Karpas-422 (cell line): ENCODE results near the gene HDAC4. TPM values are rescaled to one million over a fixed set of nuclear protein-coding genes. Genes with fewer than 3 reads are reported as not detected.

ENCODE experiments used
- DNase-seq: peaks from one replicate; pipeline ENCODE4 v3.0.0-alpha.2; 2015
- H2AFZ ChIP-seq: fragments of 200-600 bp; sonication (generic); 2 replicates; pipeline ENCODE4 v1.6.1; 2014; ENCODE audit warnings: antibody characterized with exemption, low read length, mixed read lengths
- H3K27ac ChIP-seq: fragments of 200-600 bp; sonication (generic); 2 replicates; pipeline ENCODE4 v1.5.1; 2014; ENCODE audit warnings: mild to moderate bottlenecking, low read length, moderate library complexity
- H3K27me3 ChIP-seq: fragments of 200-600 bp; sonication (generic); 2 replicates; pipeline ENCODE4 v1.6.1; 2014; ENCODE audit warnings: low read length, mixed read lengths
- H3K36me3 ChIP-seq: fragments of 200-600 bp; sonication (generic); 2 replicates; pipeline ENCODE4 v1.6.1; 2014; ENCODE audit warnings: low read length, mixed read lengths; ENCODE audit not compliant: insufficient read depth
- H3K4me1 ChIP-seq: fragments of 200-600 bp; sonication (generic); 2 replicates; pipeline ENCODE4 v1.6.1; 2014; ENCODE audit warnings: mild to moderate bottlenecking, low read length, mixed read lengths
- H3K4me2 ChIP-seq: fragments of 200-600 bp; sonication (generic); 2 replicates; pipeline ENCODE4 v1.6.1; 2014; ENCODE audit warnings: low read length, low read depth, mild to moderate bottlenecking; ENCODE audit not compliant: poor library complexity, severe bottlenecking
- H3K4me3 ChIP-seq: fragments of 200-600 bp; sonication (generic); 2 replicates; pipeline ENCODE4 v1.5.1; 2014; ENCODE audit warnings: mild to moderate bottlenecking, antibody characterized with exemption, low read length, mixed read lengths
- H3K79me2 ChIP-seq: fragments of 200-600 bp; sonication (generic); 2 replicates; pipeline ENCODE4 v1.6.1; 2014; ENCODE audit warnings: mild to moderate bottlenecking, low read length, mixed read lengths
- H3K9ac ChIP-seq: fragments of 200-600 bp; sonication (generic); 2 replicates; pipeline ENCODE4 v1.6.0; 2014; ENCODE audit warnings: low read length
- H3K9me2 ChIP-seq: fragments of 200-600 bp; sonication (generic), shearing (Covaris generic); replicated peaks from 2 replicates; pipeline ENCODE4 v1.6.0; 2014; ENCODE audit warnings: mild to moderate bottlenecking, low read length, moderate library complexity; ENCODE audit not compliant: insufficient read depth
- H3K9me3 ChIP-seq: fragments of 300-700, 200-600 bp; sonication (generic); 2 replicates; pipeline ENCODE4 v1.6.1; 2014; ENCODE audit warnings: low read length, mixed read lengths
- H4K20me1 ChIP-seq: fragments of 200-600 bp; sonication (generic); 2 replicates; pipeline ENCODE4 v1.6.1; 2014; ENCODE audit warnings: mild to moderate bottlenecking, antibody characterized with exemption, low read length, low read depth; ENCODE audit not compliant: insufficient read depth
- total RNA-seq: library from RNA; depleted of rRNA; stranded (reverse); fragments of >200 nt; shearing (Covaris generic); gene quantifications from 2 replicates; pipeline ENCODE4 v1.2.3, GENCODE V29; 2014; ENCODE audit warnings: low replicate concordance

The HDAC4 gene
- total RNA-seq, 1 experiment from 2014 or later, result 8.5 TPM

DNA sequence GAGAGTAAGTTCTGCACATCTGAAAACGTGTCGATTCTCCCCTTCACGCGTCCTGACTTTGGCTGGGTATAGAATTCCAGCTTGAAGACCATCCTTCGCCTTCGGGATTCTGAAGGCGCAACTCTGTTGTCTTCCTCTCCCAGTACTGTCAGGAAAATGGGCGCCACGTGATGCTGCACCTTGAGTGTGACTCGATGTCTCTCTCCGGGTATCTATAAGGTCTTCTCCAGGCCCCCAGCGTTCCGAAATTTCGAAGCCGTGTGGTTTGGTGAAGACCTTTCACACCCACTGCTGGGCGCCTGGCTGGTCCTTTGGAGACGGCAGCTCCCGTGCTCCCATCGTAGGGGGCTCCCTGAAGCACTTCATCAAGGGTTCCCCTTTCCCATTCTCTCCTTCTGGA lies 203.7 kb downstream of the HDAC4 start:
- H3K79me2 ChIP-seq, result no peaks in the 10 kb centered on the region
- DNase-seq, result no peak
- H4K20me1 ChIP-seq, result no peaks in the 10 kb centered on the region

DNA sequence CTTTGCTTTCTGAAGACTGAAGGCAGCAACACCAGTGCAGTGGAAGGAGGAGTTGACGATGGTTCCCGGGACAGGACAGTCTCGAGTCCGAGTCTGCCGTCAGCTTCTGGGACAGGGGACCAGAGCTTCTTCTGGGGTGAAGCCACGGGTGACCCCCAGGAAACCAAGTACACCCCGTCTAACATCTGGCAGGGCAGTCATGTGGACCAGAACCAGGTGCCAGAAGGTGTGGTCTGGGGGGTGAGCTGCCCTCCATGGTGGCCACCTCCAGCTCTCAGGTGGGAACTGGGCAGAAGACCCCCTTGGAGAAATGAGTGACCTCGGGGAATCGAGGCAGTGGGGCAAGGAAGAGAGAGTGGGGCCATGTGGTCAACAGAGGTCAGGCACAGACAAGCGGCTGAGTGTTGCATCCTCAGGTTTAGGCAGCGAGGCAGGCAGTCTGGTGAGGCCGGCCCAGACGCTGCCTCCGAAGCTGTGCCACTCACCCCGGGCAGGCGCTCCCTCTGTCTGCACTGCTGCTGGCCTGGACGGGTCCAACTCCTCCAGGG lies 204.3 kb downstream of the HDAC4 start:
- Histone ChIP-seq H2AFZ (no peak overlapping the region), H3K27me3 (no peaks in the 10 kb centered on the region), H4K20me1 (no peaks in the 10 kb centered on the region), H3K9me3 (no peaks in the 10 kb centered on the region), H3K79me2 (no peaks in the 10 kb centered on the region), H3K27ac (no peak overlapping the region), H3K4me2 (no peak overlapping the region), H3K36me3 (no peaks in the 10 kb centered on the region), H3K9me2 (no peaks in the 10 kb centered on the region), H3K4me1 (no peaks in the 10 kb centered on the region), H3K4me3 (no peak overlapping the region), H3K9ac (no peak overlapping the region)
- DNase-seq, result no peak

More for the DNA sequence above, 203.7 kb downstream of the HDAC4 start:
- H3K4me3 ChIP-seq, result no peak overlapping the region
- H3K4me2 ChIP-seq, result no peak overlapping the region
- H2AFZ ChIP-seq, result no peak overlapping the region
- H3K27me3 ChIP-seq, result no peaks in the 10 kb centered on the region
- H3K27ac ChIP-seq, result no peak overlapping the region
- H3K9me2 ChIP-seq, result no peaks in the 10 kb centered on the region
- no peaks in the 10 kb centered on the region for H3K4me1 ChIP-seq
- H3K9ac ChIP-seq, result no peak overlapping the region
- no peaks in the 10 kb centered on the region for H3K36me3 ChIP-seq
- no peaks in the 10 kb centered on the region for H3K9me3 ChIP-seq

DNA sequence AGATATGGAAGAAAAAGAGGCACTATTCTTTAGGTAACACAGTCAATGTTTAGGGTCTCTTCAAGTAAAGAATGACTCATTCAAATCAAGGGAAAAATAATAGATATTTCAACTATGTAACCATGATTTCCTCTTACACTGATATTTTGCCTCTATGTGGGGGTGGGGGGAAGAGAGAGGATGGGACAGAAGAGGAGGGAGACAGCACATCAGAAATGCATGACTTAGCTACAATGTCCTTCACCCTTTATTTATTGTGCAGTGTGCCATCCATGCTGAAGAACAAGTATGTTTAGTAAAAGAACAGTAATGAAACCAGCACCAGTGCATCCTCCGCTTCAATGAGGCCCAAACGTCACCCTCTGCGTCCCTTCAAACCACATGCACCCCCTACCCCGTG lies 204.8 kb downstream of the HDAC4 start:
- Histone ChIP-seq H3K4me2 (no peak overlapping the region), H3K27me3 (no peaks in the 10 kb centered on the region), H3K79me2 (no peaks in the 10 kb centered on the region), H2AFZ (no peak overlapping the region), H4K20me1 (no peaks in the 10 kb centered on the region), H3K4me3 (no peak overlapping the region), H3K9ac (no peak overlapping the region), H3K9me3 (no peaks in the 10 kb centered on the region), H3K36me3 (no peaks in the 10 kb centered on the region), H3K27ac (no peak overlapping the region), H3K4me1 (no peaks in the 10 kb centered on the region), H3K9me2 (no peaks in the 10 kb centered on the region)
- DNase-seq, result no peak

DNA sequence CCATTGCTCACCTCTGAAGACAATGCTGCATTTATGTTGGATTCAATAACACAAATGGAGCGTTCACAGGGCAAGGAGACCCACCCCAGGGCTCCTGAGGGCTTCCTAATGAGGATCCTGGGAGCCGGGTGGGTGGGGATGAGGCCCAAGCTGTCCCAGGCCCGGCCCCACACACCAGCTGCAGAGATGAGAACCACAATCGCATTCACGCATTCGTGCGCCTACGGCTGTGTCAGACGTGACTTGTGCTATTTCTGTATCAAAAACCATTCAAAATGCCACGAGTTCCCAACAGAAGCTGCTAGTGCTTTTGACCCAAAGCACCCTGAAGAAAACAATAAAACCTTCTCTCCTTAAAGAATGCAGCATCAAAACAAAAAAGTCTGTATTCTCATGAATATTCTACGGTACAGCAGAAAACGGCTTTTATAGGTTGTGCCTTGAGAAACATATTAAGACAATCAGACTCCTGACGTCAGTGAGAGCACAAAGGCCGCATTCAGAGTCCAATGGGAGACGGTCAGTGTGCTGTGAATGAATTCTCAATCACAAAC lies 205.4 kb downstream of the HDAC4 start:
- H3K27ac ChIP-seq, result no peak overlapping the region
- no peak overlapping the region for H2AFZ ChIP-seq
- H3K4me2 ChIP-seq, result no peak overlapping the region
- no peaks in the 10 kb centered on the region for H3K36me3 ChIP-seq
- H3K4me3 ChIP-seq, result no peak overlapping the region
- H3K9me2 ChIP-seq, result no peaks in the 10 kb centered on the region
- no peaks in the 10 kb centered on the region for H3K9me3 ChIP-seq
- H3K27me3 ChIP-seq, result no peaks in the 10 kb centered on the region
- no peak for DNase-seq
- no peaks in the 10 kb centered on the region for H3K79me2 ChIP-seq
- H4K20me1 ChIP-seq, result no peaks in the 10 kb centered on the region
- H3K4me1 ChIP-seq, result no peaks in the 10 kb centered on the region
- H3K9ac ChIP-seq, result no peak overlapping the region

DNA sequence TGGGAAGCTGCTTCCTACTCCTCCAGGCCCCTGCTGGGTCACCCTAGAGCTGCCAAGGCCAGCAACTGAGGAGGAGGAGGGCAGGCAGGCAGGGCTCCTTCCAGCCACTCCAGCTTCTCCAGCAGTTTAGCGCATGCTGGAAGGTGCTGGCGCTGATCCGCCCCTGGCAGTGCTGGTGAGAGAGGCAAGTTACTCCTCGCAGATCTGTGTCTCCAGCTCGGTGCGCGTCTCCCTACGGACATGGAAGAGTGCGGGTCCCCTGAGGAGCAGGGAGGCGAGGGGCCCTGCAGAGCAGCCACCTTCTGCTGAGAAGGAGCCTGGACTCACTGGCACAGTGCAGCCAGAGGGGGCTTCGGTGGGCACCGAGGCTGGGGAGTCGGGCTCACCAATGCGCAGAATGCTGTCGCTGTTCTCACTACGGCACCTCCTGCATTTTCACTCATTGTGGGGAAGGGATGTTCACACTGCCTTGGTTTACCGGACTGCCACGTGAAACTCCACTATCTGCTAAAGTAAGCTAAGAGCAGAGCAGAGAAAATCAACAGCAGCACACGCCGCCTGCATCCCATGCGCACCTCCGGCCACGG lies 206.0 kb downstream of the HDAC4 start:
- no peaks in the 10 kb centered on the region for H3K36me3 ChIP-seq
- no peaks in the 10 kb centered on the region for H3K4me1 ChIP-seq
- H2AFZ ChIP-seq, result no peak overlapping the region
- no peak overlapping the region for H3K4me3 ChIP-seq
- H3K27ac ChIP-seq, result no peak overlapping the region
- no peak overlapping the region for H3K9ac ChIP-seq
- H3K9me3 ChIP-seq, result no peaks in the 10 kb centered on the region
- H3K4me2 ChIP-seq, result no peak overlapping the region
- no peaks in the 10 kb centered on the region for H3K9me2 ChIP-seq
- H4K20me1 ChIP-seq, result no peaks in the 10 kb centered on the region
- H3K27me3 ChIP-seq, result no peaks in the 10 kb centered on the region
- no peaks in the 10 kb centered on the region for H3K79me2 ChIP-seq
- no peak for DNase-seq

DNA sequence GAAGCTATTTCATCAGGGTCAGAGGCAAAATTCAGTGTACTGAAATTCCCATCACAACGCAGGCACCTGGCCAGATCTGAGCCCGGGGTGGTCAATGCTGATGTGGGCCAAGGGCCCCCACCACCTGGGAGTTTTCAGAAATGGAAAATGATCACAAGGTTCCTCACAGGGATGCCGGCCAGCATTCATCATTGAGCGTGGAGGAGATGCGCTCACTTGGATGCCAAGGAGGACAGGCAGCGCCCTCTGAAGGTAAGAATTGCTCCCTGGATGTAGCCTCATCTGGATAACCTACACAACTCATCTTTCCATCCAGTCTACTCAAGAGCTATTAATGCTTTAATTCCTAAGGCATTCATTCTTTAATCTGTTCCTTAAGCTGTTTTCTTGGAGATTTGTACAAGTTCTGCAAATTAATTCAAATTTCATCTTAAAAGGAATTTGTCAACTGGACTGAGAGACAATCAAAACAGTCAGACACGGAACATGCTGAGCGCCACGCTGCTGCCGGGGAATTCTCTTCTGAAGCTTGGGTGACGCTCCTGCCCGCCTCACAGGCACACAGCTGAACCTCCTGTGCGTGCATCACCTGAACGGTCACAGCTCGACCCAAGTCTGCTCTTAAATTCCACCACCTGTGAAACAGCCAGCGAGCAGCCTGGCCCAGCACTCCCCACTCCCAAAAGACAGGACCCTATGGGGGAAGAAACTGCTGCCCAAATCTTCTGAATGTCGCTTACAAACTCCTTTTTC lies 206.7 kb downstream of the HDAC4 start:
- no peak overlapping the region for H3K4me2 ChIP-seq
- H3K4me3 ChIP-seq, result no peak overlapping the region
- no peaks in the 10 kb centered on the region for H3K27me3 ChIP-seq
- H3K9me2 ChIP-seq, result no peaks in the 10 kb centered on the region
- no peaks in the 10 kb centered on the region for H4K20me1 ChIP-seq
- H3K27ac ChIP-seq, result no peak overlapping the region
- no peaks in the 10 kb centered on the region for H3K79me2 ChIP-seq
- no peaks in the 10 kb centered on the region for H3K4me1 ChIP-seq
- no peak overlapping the region for H3K9ac ChIP-seq
- no peak for DNase-seq
- H3K9me3 ChIP-seq, result no peaks in the 10 kb centered on the region
- peaks cover 3% of the 10 kb centered on the region; the same call in 1 of the 2 replicates for H3K36me3 ChIP-seq
- H2AFZ ChIP-seq, result no peak overlapping the region

DNA sequence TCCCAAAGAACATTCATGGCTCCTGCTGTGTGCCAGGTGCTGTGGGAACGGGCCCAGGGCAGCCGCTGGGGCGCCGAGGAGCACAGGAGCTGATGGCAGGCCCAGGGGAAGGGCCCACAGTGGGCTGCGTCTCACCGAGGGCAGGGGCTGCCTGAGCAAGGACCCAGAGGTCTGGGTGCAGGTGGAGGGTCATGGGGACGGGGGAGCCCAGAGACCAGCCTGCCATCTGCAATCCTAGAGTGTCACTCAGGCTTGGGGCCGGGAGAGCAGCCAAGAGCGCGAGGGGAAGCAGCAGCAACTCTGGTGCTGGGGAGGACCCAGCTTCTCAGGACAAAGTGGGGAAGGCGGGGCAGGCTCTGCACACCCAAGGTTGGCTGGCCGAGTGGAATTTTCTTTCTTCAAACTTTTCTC lies 207.4 kb downstream of the HDAC4 start:
- Histone ChIP-seq H4K20me1 (no peaks in the 10 kb centered on the region), H3K4me3 (no peak overlapping the region), H3K9ac (no peak overlapping the region), H3K27ac (no peak overlapping the region), H3K27me3 (no peaks in the 10 kb centered on the region), H3K4me2 (no peak overlapping the region), H3K79me2 (no peaks in the 10 kb centered on the region), H3K4me1 (no peaks in the 10 kb centered on the region), H3K9me2 (no peaks in the 10 kb centered on the region), H3K9me3 (peaks cover 3% of the 10 kb centered on the region; the same call in 1 of the 2 replicates), H2AFZ (no peak overlapping the region), H3K36me3 (peaks cover 3% of the 10 kb centered on the region; the same call in 1 of the 2 replicates)
- no peak for DNase-seq

DNA sequence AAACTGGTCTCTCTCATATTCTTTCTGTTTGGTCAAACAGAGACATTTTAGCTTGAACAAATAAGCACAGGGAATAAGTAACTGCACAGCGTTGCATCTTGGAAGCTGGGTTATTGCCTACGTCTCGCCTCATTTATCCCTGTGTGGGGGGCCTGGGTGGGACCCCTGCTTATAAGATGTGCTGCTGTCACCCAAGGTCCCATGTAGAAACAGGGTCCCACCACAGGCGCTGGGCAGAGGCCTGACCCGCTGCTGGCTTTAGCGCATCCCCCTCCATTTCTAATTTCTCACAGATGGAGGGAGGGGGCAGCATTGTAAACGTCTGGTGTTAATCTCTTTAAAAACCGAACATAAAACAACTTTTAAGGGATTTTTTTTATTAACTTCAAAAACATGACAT lies 207.8 kb downstream of the HDAC4 start:
- H3K79me2 ChIP-seq, result no peaks in the 10 kb centered on the region
- H3K27me3 ChIP-seq, result no peaks in the 10 kb centered on the region
- no peak overlapping the region for H3K4me2 ChIP-seq
- H3K9me2 ChIP-seq, result no peaks in the 10 kb centered on the region
- DNase-seq, result no peak
- H3K4me1 ChIP-seq, result no peaks in the 10 kb centered on the region
- H3K9ac ChIP-seq, result no peak overlapping the region
- H3K4me3 ChIP-seq, result no peak overlapping the region
- peaks cover 3% of the 10 kb centered on the region; the same call in 1 of the 2 replicates for H3K9me3 ChIP-seq
- H3K36me3 ChIP-seq, result peaks cover 3% of the 10 kb centered on the region; the same call in 1 of the 2 replicates
- H2AFZ ChIP-seq, result no peak overlapping the region
- no peaks in the 10 kb centered on the region for H4K20me1 ChIP-seq
- H3K27ac ChIP-seq, result no peak overlapping the region
